Neural cell (in vitro differentiated cells): ENCODE measurements around the gene SIL1. TPM values are rescaled to one million over a fixed set of nuclear protein-coding genes. Genes with fewer than 3 reads are reported as not detected.
A peak's percentile ranks its signal among the peaks of the same experiment; 100 is the strongest.

Experiments
- H2AFZ ChIP-seq: fragments of 200-600, 300-800 bp; sonication (generic), shearing (Covaris generic); 2 replicates; pipeline ENCODE4 v1.6.0; 2014; ENCODE audit warnings: low read depth, mild to moderate bottlenecking, antibody characterized with exemption, low read length, moderate library complexity
- H3F3A ChIP-seq: fragments of 200-600 bp; shearing (Covaris generic); 2 replicates; pipeline ENCODE4 v1.6.1; 2016; ENCODE audit warnings: mild to moderate bottlenecking, moderate library complexity, mixed read lengths, antibody characterized with exemption, low read length; ENCODE audit not compliant: insufficient read depth, poor library complexity, severe bottlenecking
- H3K27ac ChIP-seq: fragments of 200-600, 300-800 bp; sonication (generic), shearing (Covaris generic); 2 replicates; pipeline ENCODE4 v1.5.1; 2014; ENCODE audit warnings: mild to moderate bottlenecking, low read length, moderate library complexity
- H3K27me3 ChIP-seq: fragments of 300-800, 200-600 bp; sonication (generic), shearing (Covaris generic); 2 replicates; pipeline ENCODE4 v1.6.0; 2014; ENCODE audit warnings: mild to moderate bottlenecking, low read depth, low read length, moderate library complexity; ENCODE audit not compliant: insufficient read depth
- H3K36me3 ChIP-seq: fragments of 300-800, 200-600 bp; sonication (generic), shearing (Covaris generic); 2 replicates; pipeline ENCODE4 v1.5.1; 2014; ENCODE audit warnings: mild to moderate bottlenecking, antibody characterized with exemption, low read length, moderate library complexity; ENCODE audit not compliant: insufficient read depth
- H3K4me2 ChIP-seq: fragments of 300-800, 200-600 bp; sonication (generic), shearing (Covaris generic); 2 replicates; pipeline ENCODE4 v1.6.0; 2014; ENCODE audit warnings: mild to moderate bottlenecking, low read length
- H3K4me3 ChIP-seq: fragments of 300-800, 200-600 bp; sonication (generic), shearing (Covaris generic); 2 replicates; pipeline ENCODE4 v1.5.1; 2014; ENCODE audit warnings: mild to moderate bottlenecking, low read length, moderate library complexity
- H3K79me2 ChIP-seq: fragments of 200-600 bp; shearing (Covaris generic); replicated peaks from 2 replicates; pipeline ENCODE4 v1.6.0; 2014; ENCODE audit warnings: mild to moderate bottlenecking, low read length, moderate library complexity; ENCODE audit not compliant: insufficient read depth
- H3K9ac ChIP-seq: fragments of 300-800, 200-600 bp; sonication (generic), shearing (Covaris generic); 2 replicates; pipeline ENCODE4 v1.6.1; 2016; ENCODE audit warnings: mild to moderate bottlenecking, low read length, mixed read lengths
- H3K9me2 ChIP-seq: fragments of 200-600 bp; shearing (Covaris generic); 2 replicates; pipeline ENCODE4 v1.6.1; 2016; ENCODE audit warnings: mild to moderate bottlenecking, low read length, mixed read lengths; ENCODE audit not compliant: insufficient read depth
- H3K9me3 ChIP-seq: fragments of 200-600, 300-800 bp; sonication (generic), shearing (Covaris generic); 2 replicates; pipeline ENCODE4 v1.6.1; 2016; ENCODE audit warnings: mild to moderate bottlenecking, mixed run types, low read length, moderate library complexity, mixed read lengths
- H4K20me1 ChIP-seq: fragments of 200-600 bp; shearing (Covaris generic); 2 replicates; pipeline ENCODE4 v1.6.1; 2016; ENCODE audit warnings: mild to moderate bottlenecking, mixed run types; ENCODE audit not compliant: insufficient read depth
- CTCF ChIP-seq: fragments of 450-650 bp; IDR thresholded peaks from 2 replicates; pipeline ENCODE4 v1.5.1; 2014; ENCODE audit warnings: antibody characterized with exemption, mild to moderate bottlenecking, moderate library complexity; ENCODE audit not compliant: poor library complexity, severe bottlenecking
- EP300 ChIP-seq: fragments of 450-650 bp; conservative IDR thresholded peaks from 2 replicates; pipeline ENCODE4 v1.6.1; 2014; ENCODE audit warnings: antibody characterized with exemption, mild to moderate bottlenecking, moderate library complexity; ENCODE audit not compliant: poor library complexity, severe bottlenecking
- EZH2 ChIP-seq: fragments of 200-600, 300-800 bp; shearing (Covaris generic), sonication (generic); IDR thresholded peaks from 2 replicates; pipeline ENCODE4 v1.6.1; 2014; ENCODE audit warnings: antibody characterized with exemption, low read length, borderline replicate concordance, mild to moderate bottlenecking; ENCODE audit not compliant: insufficient read depth, poor library complexity, severe bottlenecking
- MXI1 ChIP-seq: fragments of 450-650 bp; conservative IDR thresholded peaks from 2 replicates; pipeline ENCODE4 v1.6.1; 2014; ENCODE audit warnings: antibody characterized with exemption, mild to moderate bottlenecking; ENCODE audit not compliant: poor library complexity, severe bottlenecking
- POLR2AphosphoS5 ChIP-seq: IDR thresholded peaks from 2 replicates; pipeline ENCODE4 v1.6.1; 2012
- RAD21 ChIP-seq: fragments of 450-650 bp; conservative IDR thresholded peaks from 2 replicates; pipeline ENCODE4 v1.6.1; 2014; ENCODE audit warnings: antibody characterized with exemption, mild to moderate bottlenecking, moderate library complexity
- REST ChIP-seq: IDR thresholded peaks from 2 replicates; pipeline ENCODE4 v1.6.1; 2012; ENCODE audit warnings: borderline replicate concordance
- SMC3 ChIP-seq: fragments of 450-650 bp; conservative IDR thresholded peaks from 2 replicates; pipeline ENCODE4 v1.6.1; 2014; ENCODE audit warnings: antibody characterized with exemption, mild to moderate bottlenecking, moderate library complexity; ENCODE audit not compliant: poor library complexity
- TAF1 ChIP-seq: IDR thresholded peaks from 2 replicates; pipeline ENCODE4 v1.6.1; 2012; ENCODE audit warnings: low read depth
- polyA plus RNA-seq: library from polyadenylated mRNA; depleted of rRNA; stranded (reverse); fragments of >200 nt; gene quantifications from 2 replicates; pipeline ENCODE4 v1.2.3, GENCODE V29; 2014

Gene SIL1
- polyA plus RNA-seq, 1 donor from 2014 or later, result 4.7 TPM

- Histone ChIP-seq H3K36me3 (no peaks in the 10 kb centered on the region), H3K9me3 (no peaks in the 10 kb centered on the region), H3K4me2 (no peak overlapping the region), H4K20me1 (no peaks in the 10 kb centered on the region), H3K79me2 (no peaks in the 10 kb centered on the region), H3K9ac (peak overlapping the region; percentile 26), H3K27ac (no peak overlapping the region), H3F3A (no peaks in the 10 kb centered on the region), H3K9me2 (no peaks in the 10 kb centered on the region), H3K4me3 (no peak overlapping the region), H3K27me3 (no peaks in the 10 kb centered on the region), H2AFZ (no peak overlapping the region)
- TF ChIP-seq MXI1 (no peak), CTCF (peak; percentile 7)
Measured at GRCh38 chr5:138945421-138946240, 252.5 kb downstream of the SIL1 start.

- H3K4me2 ChIP-seq, result no peak overlapping the region
- no peak overlapping the region for H3K27ac ChIP-seq
- no peaks in the 10 kb centered on the region for H3K27me3 ChIP-seq
- H3K9ac ChIP-seq, result no peak overlapping the region
- H3F3A ChIP-seq, result no peaks in the 10 kb centered on the region
- H3K9me3 ChIP-seq, result no peaks in the 10 kb centered on the region
- no peaks in the 10 kb centered on the region for H3K9me2 ChIP-seq
- no peaks in the 10 kb centered on the region for H3K79me2 ChIP-seq
- H3K36me3 ChIP-seq, result no peaks in the 10 kb centered on the region
- no peak overlapping the region for H3K4me3 ChIP-seq
- no peak overlapping the region for H2AFZ ChIP-seq
- no peak for TF ChIP-seq REST
- no peak for TF ChIP-seq POLR2AphosphoS5
- no peak for TF ChIP-seq RAD21
- TF ChIP-seq EZH2, result no peak
- no peak for TF ChIP-seq EP300
- no peak for TF ChIP-seq MXI1
- no peak for TF ChIP-seq TAF1
- no peak for TF ChIP-seq SMC3
- TF ChIP-seq CTCF, result no peak
- H4K20me1 ChIP-seq, result no peaks in the 10 kb centered on the region
Measured at GRCh38 chr5:138944527-138945322, 253.4 kb downstream of the SIL1 start.
